ENCODE data around the gene RNF17.

The RNF17 gene

DNA sequence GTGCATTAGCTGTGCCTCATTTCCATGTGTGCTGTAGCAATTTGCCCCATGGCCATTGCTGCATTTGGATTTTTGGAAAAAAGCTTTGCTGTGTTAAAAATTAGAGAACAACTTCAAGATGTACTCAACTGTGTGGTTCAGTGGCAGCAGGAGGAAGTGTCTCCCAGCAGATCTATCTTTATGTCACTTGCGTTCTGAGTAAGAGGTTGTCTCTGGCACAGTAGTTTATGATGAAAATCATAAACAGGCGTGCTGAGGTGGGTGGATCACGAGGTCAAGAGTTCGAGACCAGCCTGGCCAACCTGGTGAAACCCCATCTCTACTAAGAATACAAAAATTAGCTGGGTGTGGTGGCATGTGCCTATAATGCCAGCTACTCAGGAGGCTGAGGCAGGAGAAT lies 29.0 kb upstream of the RNF17 start:
- Histone ChIP-seq H3K4me3 (ENCODE audit: low read depth in 1 of 2, low read length in 2 of 2) (no peak overlapping the region), H3K27me3 (ENCODE audit: insufficient read depth, low read length, poor library complexity) (no peaks in the 10 kb centered on the region), H3K4me1 (ENCODE audit: insufficient read depth, low read length) (no peaks in the 10 kb centered on the region), H3K9me3 (ENCODE audit: insufficient read depth, low read length, severe bottlenecking) (no peaks in the 10 kb centered on the region), H2AFZ (ENCODE audit: low read depth, low read length) (no peak overlapping the region), H3K36me3 (ENCODE audit: insufficient read depth, low read length) (no peaks in the 10 kb centered on the region), H4K20me1 (ENCODE audit: insufficient read depth, low read length) (no peaks in the 10 kb centered on the region), H3K27ac (ENCODE audit: low read length) (no peak overlapping the region), H3K4me2 (ENCODE audit: insufficient read depth, low read length) (no peak overlapping the region), H3K79me2 (ENCODE audit: insufficient read depth, low read length) (no peaks in the 10 kb centered on the region), H3K9ac (ENCODE audit: low read depth, low read length) (no peak overlapping the region)
- no peak for ATAC-seq (ENCODE audit: insufficient read depth, low read depth)
- no peak for DNase-seq
- no peak for TF ChIP-seq EZH2 (IDR thresholded peaks at IDR 0.05; ENCODE audit: borderline replicate concordance, low read depth, low read length, severe bottlenecking)
- TF ChIP-seq, protein P1, sequence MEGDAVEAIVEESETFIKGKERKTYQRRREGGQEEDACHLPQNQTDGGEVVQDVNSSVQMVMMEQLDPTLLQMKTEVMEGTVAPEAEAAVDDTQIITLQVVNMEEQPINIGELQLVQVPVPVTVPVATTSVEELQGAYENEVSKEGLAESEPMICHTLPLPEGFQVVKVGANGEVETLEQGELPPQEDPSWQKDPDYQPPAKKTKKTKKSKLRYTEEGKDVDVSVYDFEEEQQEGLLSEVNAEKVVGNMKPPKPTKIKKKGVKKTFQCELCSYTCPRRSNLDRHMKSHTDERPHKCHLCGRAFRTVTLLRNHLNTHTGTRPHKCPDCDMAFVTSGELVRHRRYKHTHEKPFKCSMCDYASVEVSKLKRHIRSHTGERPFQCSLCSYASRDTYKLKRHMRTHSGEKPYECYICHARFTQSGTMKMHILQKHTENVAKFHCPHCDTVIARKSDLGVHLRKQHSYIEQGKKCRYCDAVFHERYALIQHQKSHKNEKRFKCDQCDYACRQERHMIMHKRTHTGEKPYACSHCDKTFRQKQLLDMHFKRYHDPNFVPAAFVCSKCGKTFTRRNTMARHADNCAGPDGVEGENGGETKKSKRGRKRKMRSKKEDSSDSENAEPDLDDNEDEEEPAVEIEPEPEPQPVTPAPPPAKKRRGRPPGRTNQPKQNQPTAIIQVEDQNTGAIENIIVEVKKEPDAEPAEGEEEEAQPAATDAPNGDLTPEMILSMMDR (IDR thresholded peaks at IDR 0.05; ENCODE audit: borderline replicate concordance, extremely low read depth, low read length, poor library complexity, severe bottlenecking) = no peak

DNA sequence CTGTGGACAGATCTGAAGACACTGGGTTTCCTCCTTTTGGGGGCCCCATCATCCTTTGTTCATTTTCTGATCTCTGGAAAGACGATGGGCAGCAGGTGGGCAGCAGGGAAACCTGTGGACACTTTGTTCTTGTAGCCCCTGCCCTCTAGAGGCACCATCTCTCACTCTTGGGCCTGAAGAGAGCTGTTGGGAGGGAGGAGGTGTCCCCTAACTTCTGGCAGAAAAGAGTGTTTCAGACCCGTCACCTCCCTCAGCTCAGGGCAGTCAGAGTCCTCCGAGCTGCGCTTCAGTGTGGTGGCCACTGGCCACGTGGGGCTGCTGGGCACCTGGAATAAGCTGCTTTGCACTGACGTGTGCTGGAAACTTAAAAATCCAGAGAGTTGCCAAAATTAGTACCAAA lies 26.9 kb upstream of the RNF17 start:
- Histone ChIP-seq H3K9ac (ENCODE audit: low read depth, low read length) (no peak overlapping the region), H3K4me2 (ENCODE audit: insufficient read depth, low read length) (no peak overlapping the region), H3K4me1 (ENCODE audit: insufficient read depth, low read length) (no peaks in the 10 kb centered on the region), H2AFZ (ENCODE audit: low read depth, low read length) (no peak overlapping the region), H3K36me3 (ENCODE audit: insufficient read depth, low read length) (no peaks in the 10 kb centered on the region), H4K20me1 (ENCODE audit: insufficient read depth, low read length) (no peaks in the 10 kb centered on the region), H3K9me3 (ENCODE audit: insufficient read depth, low read length, severe bottlenecking) (no peaks in the 10 kb centered on the region), H3K4me3 (ENCODE audit: low read depth in 1 of 2, low read length in 2 of 2) (no peak overlapping the region), H3K79me2 (ENCODE audit: insufficient read depth, low read length) (no peaks in the 10 kb centered on the region), H3K27me3 (ENCODE audit: insufficient read depth, low read length, poor library complexity) (no peaks in the 10 kb centered on the region), H3K27ac (ENCODE audit: low read length) (no peak overlapping the region)
- no peak for TF ChIP-seq EZH2 (IDR thresholded peaks at IDR 0.05; ENCODE audit: borderline replicate concordance, low read depth, low read length, severe bottlenecking)
- TF ChIP-seq, protein P1 (IDR thresholded peaks at IDR 0.05; ENCODE audit: borderline replicate concordance, extremely low read depth, low read length, poor library complexity, severe bottlenecking) = no peak
- no peak for ATAC-seq (ENCODE audit: insufficient read depth, low read depth)
- DNase-seq = no peak

DNA sequence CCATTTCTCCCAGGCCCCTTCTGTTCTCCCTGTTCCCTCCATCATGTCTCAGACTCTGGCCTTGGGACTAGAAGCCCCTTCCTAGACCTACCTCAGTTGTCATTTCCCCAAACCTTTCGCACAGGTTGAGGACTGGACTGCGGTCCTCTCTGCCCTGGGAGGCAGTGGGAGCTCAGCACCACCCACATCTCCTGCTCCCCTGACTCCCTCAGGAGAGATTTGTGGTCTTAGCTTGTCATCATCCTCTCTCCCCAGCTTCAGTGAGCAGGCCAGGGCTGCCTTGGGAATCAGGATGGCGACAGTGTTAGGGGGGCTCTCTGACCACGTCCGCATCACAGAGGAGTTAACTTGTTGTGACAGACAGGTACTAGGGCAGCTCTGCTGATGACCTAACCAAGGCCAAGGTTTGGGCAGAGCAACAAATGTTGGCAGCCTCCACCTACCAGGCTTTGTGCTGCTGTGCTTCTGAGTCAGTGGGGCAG lies 25.6 kb upstream of the RNF17 start:
- no peaks in the 10 kb centered on the region for H3K79me2 ChIP-seq (ENCODE audit: insufficient read depth, low read length)
- H3K36me3 ChIP-seq (ENCODE audit: insufficient read depth, low read length) = no peaks in the 10 kb centered on the region
- H3K4me1 ChIP-seq (ENCODE audit: insufficient read depth, low read length) = peaks cover 9% of the 10 kb centered on the region; the same call in 1 of the 2 replicates
- no peaks in the 10 kb centered on the region for H4K20me1 ChIP-seq (ENCODE audit: insufficient read depth, low read length)
- H3K27ac ChIP-seq (ENCODE audit: low read length) = no peak overlapping the region
- no peak overlapping the region for H3K4me3 ChIP-seq (ENCODE audit: low read depth in 1 of 2, low read length in 2 of 2)
- H3K9ac ChIP-seq (ENCODE audit: low read depth, low read length) = no peak overlapping the region
- H2AFZ ChIP-seq (ENCODE audit: low read depth, low read length) = no peak overlapping the region
- no peaks in the 10 kb centered on the region for H3K27me3 ChIP-seq (ENCODE audit: insufficient read depth, low read length, poor library complexity)
- no peak for ATAC-seq (ENCODE audit: insufficient read depth, low read depth)
- no peak for DNase-seq
- TF ChIP-seq, protein P1 (IDR thresholded peaks at IDR 0.05; ENCODE audit: borderline replicate concordance, extremely low read depth, low read length, poor library complexity, severe bottlenecking) = no peak
- TF ChIP-seq EZH2 (IDR thresholded peaks at IDR 0.05; ENCODE audit: borderline replicate concordance, low read depth, low read length, severe bottlenecking) = no peak
- H3K4me2 ChIP-seq (ENCODE audit: insufficient read depth, low read length) = no peak overlapping the region
- no peaks in the 10 kb centered on the region for H3K9me3 ChIP-seq (ENCODE audit: insufficient read depth, low read length, severe bottlenecking)

All from DND-41 (cell line).